Skeletal muscle cell (primary cell): Measurements from ENCODE around the gene ZNF282.
"Not testable (repeated sequence)": the region's sequence is repeated elsewhere in the genome, so short reads cannot be mapped to it uniquely, and the experiment has no call there.

Experiments
- DNase-seq: peaks from one replicate; pipeline ENCODE4 v3.0.0-alpha.2; 2010; ENCODE audit warnings: low read depth
- H3K4me3 ChIP-seq: 2 replicates; pipeline ENCODE4 v1.5.1; 2011; ENCODE audit warnings: low read depth, mild to moderate bottlenecking, control low read depth, low read length, moderate library complexity

ZNF282 gene

GRCh38 chr7:149245744-149246143 lies 50.4 kb downstream of the ZNF282 start:
- H3K4me3 ChIP-seq: no peak overlapping the region
- DNase-seq: no peak

GRCh38 chr7:149248777-149249176 lies 53.4 kb downstream of the ZNF282 start:
- DNase-seq: no peak
- H3K4me3 ChIP-seq: no peak overlapping the region

- not testable (repeated sequence) for H3K4me3 ChIP-seq, DNase-seq
Observed at GRCh38 chr7:149250151-149250550, 54.8 kb downstream of the ZNF282 start.

GRCh38 chr7:149251518-149251917 lies 56.2 kb downstream of the ZNF282 start:
- DNase-seq: not testable (repeated sequence)

GRCh38 chr7:149252378-149252777 lies 57.0 kb downstream of the ZNF282 start:
- no peak overlapping the region for H3K4me3 ChIP-seq
- DNase-seq: no peak

More at GRCh38 chr7:149251518-149251917, 56.2 kb downstream of the ZNF282 start:
- H3K4me3 ChIP-seq: not testable (repeated sequence)

GRCh38 chr7:149253665-149254064 lies 58.3 kb downstream of the ZNF282 start:
- DNase-seq: no peak
- no peak overlapping the region for H3K4me3 ChIP-seq

GRCh38 chr7:149254181-149254858 lies 59.0 kb downstream of the ZNF282 start:
- DNase-seq: no peak
- no peak overlapping the region for H3K4me3 ChIP-seq

- no peak overlapping the region for H3K4me3 ChIP-seq
- no peak for DNase-seq
Observed at GRCh38 chr7:149255174-149255573, 59.8 kb downstream of the ZNF282 start.

- no peak for DNase-seq
- H3K4me3 ChIP-seq: no peak overlapping the region
Observed at GRCh38 chr7:149256568-149256967, 61.2 kb downstream of the ZNF282 start.

- DNase-seq: peak; percentile 3
Observed at GRCh38 chr7:149257146-149257545, 61.8 kb downstream of the ZNF282 start.

GRCh38 chr7:149261316-149261828 lies 66.0 kb downstream of the ZNF282 start:
- DNase-seq: no peak

More at GRCh38 chr7:149257146-149257545, 61.8 kb downstream of the ZNF282 start:
- no peak overlapping the region for H3K4me3 ChIP-seq

GRCh38 chr7:149261829-149262617 lies 66.7 kb downstream of the ZNF282 start, which contains the start of gene ZNF783:
Gene ZNF783, plus strand, starts transcription at chr7:149262196. Its CDS starts 138 bp downstream, at chr7:149262334.
- peak within 1 kb of the TSS; percentile 60 for H3K4me3 ChIP-seq
- peak; percentile 61 for DNase-seq

More at GRCh38 chr7:149261316-149261828, 66.0 kb downstream of the ZNF282 start:
- H3K4me3 ChIP-seq: peak overlapping the region; percentile 60

- H3K4me3 ChIP-seq: no peak overlapping the region
- no peak for DNase-seq
Observed at GRCh38 chr7:149266451-149266850, 71.1 kb downstream of the ZNF282 start.

GRCh38 chr7:149267733-149268132 lies 72.4 kb downstream of the ZNF282 start:
- no peak overlapping the region for H3K4me3 ChIP-seq
- DNase-seq: no peak

GRCh38 chr7:149274424-149274823 lies 79.1 kb downstream of the ZNF282 start:
- not testable (repeated sequence) for H3K4me3 ChIP-seq, DNase-seq
